Measurements from ENCODE around the gene SCAF4. TPM values are rescaled to one million over a fixed set of nuclear protein-coding genes. Genes with fewer than 3 reads are reported as not detected.

SCAF4 gene
- total and polyA plus RNA-seq, 9 of the 15 experiments (the other 6 are each of a cell fraction or from before 2014, with no cell fraction given), result 2.3 to 55.7 (median 17.2) TPM

- TF ChIP-seq POLR2A (conservative IDR thresholded peaks at IDR 0.05) (peak; percentile 55; the same call in 1 of the 2 replicates), ZNF175 (CRISPR knock-in tag; IDR thresholded peaks at IDR 0.05; ENCODE audit: low read depth) (no peak)
These were observed 63.0 kb downstream of the SCAF4 start (continued) for GRCh38 chr21:31668651-31669491.

GRCh38 chr21:31667639-31668038 is 64.3 kb downstream of the SCAF4 start:
- ChIA-PET CTCF (ENCODE audit: low intra/inter-chr PET ratio) (no interaction called here), POLR2A (interaction anchor here (0.9 to 1.2 kb wide), 2 partner anchors 10 to 13 kb away, joined by 3 to 4 read pairs; no protein-coding TSS in a partner anchor)
- in situ Hi-C loops (cut with MboI) (no loop called here), intact Hi-C loops (cut with micrococcal nuclease) (no loop called here)
- no peak overlapping the region for H3K27ac ChIP-seq (ENCODE audit: extremely low read depth, low read depth, low read length)
- no peaks in the 10 kb centered on the region for H3K27me3 ChIP-seq (ENCODE audit: control insufficient read depth in 2 of 2, insufficient read depth in 2 of 2, low read length in 2 of 2)
- H3K9me1 ChIP-seq (ENCODE audit: control insufficient read depth, insufficient read depth, low read length), result no peaks in the 10 kb centered on the region
- H3K4me3 ChIP-seq, result no peak overlapping the region
- DNase-seq (ENCODE audit: extremely low read depth in 1 of 4, low spot score in 3 of 4) (no peak), ATAC-seq (no peak), FAIRE-seq (no peak)
- H3K4me1 ChIP-seq (replicated peaks in 1 of 2; ENCODE audit: control insufficient read depth in 2 of 2, insufficient read depth in 2 of 2, low read length in 2 of 2), result peaks cover 8 to 10% of the 10 kb centered on the region in 2 experiments; a peak in 4 of 5 replicates
- no peak for TF ChIP-seq ZC3H8 (IDR thresholded peaks at IDR 0.05)
- no peak for TF ChIP-seq HINFP (tag; conservative IDR thresholded peaks at IDR 0.05; ENCODE audit: low read depth)
- TF ChIP-seq ZNF253 (CRISPR knock-in tag; conservative IDR thresholded peaks at IDR 0.05), result no peak
- no peak for TF ChIP-seq KLF6 (CRISPR knock-in tag; IDR thresholded peaks at IDR 0.05; ENCODE audit: borderline replicate concordance)
- no peak for TF ChIP-seq ZNF24 (IDR thresholded peaks at IDR 0.05)
- no peak for TF ChIP-seq ZNF764 (CRISPR knock-in tag; IDR thresholded peaks at IDR 0.05; ENCODE audit: low read depth)
- no peak for TF ChIP-seq RBM39 (optimal IDR thresholded peaks at IDR 0.05; ENCODE audit: low read depth, low read length)
- no peak for TF ChIP-seq TAF15 (IDR thresholded peaks at IDR 0.05; ENCODE audit: low read depth, low read length)
- no peak for TF ChIP-seq E4F1 (CRISPR knock-in tag; IDR thresholded peaks at IDR 0.05; ENCODE audit: borderline replicate concordance)
- no peak for TF ChIP-seq ZNF444 (CRISPR knock-in tag; IDR thresholded peaks at IDR 0.05)
- no peak for TF ChIP-seq PCBP2 (IDR thresholded peaks at IDR 0.05; ENCODE audit: low read depth, low read length, poor library complexity, severe bottlenecking)
- H2AFZ ChIP-seq (ENCODE audit: low read depth, low read length), result no peak overlapping the region
- no peaks in the 10 kb centered on the region for H3K9me3 ChIP-seq (replicated peaks; ENCODE audit: control insufficient read depth, insufficient read depth, low read depth, low read length)
- H3K9ac ChIP-seq (ENCODE audit: insufficient read depth in 1 of 2, low read depth in 2 of 2, low read length in 2 of 2), result no peak overlapping the region
- no TSS peak for BruUV-seq (replicated peaks)
- H3K36me3 ChIP-seq (ENCODE audit: control insufficient read depth, insufficient read depth, low read length), result peaks cover 93% of the 10 kb centered on the region
- no peak overlapping the region for H3K4me2 ChIP-seq (ENCODE audit: insufficient read depth, low read length)
- peaks cover 10% of the 10 kb centered on the region; the same call in 1 of the 2 replicates for H4K20me1 ChIP-seq (replicated peaks; ENCODE audit: control insufficient read depth, insufficient read depth, low read length)
- peaks cover 37% of the 10 kb centered on the region for H3K79me2 ChIP-seq (ENCODE audit: control insufficient read depth, insufficient read depth, low read length)

Data from K562 (cell line).